HG03045 (cell line): ENCODE data around the gene SCCPDH.
"Not testable (repeated sequence)": the region's sequence is repeated elsewhere in the genome, so short reads cannot be mapped to it uniquely, and the experiment has no call there.

Experiments used
- ATAC-seq: cut with Tn5 transposase; IDR thresholded peaks from one replicate; pipeline ENCODE4 v1.9.1; 2021; ENCODE audit warnings: mild to moderate bottlenecking, moderate library complexity; ENCODE audit not compliant: unreplicated experiment

Gene SCCPDH, protein sequence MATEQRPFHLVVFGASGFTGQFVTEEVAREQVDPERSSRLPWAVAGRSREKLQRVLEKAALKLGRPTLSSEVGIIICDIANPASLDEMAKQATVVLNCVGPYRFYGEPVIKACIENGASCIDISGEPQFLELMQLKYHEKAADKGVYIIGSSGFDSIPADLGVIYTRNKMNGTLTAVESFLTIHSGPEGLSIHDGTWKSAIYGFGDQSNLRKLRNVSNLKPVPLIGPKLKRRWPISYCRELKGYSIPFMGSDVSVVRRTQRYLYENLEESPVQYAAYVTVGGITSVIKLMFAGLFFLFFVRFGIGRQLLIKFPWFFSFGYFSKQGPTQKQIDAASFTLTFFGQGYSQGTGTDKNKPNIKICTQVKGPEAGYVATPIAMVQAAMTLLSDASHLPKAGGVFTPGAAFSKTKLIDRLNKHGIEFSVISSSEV

GRCh38 chr1:246724016-246724730 is at the start of gene SCCPDH:
SCCPDH (plus strand) TSS chr1:246724409; CDS start chr1:246724423, 14 bp downstream.
- ATAC-seq, result peak; percentile 98

- no peak for ATAC-seq
Observed at GRCh38 chr1:246677842-246678241, 46.4 kb upstream of the SCCPDH start.

GRCh38 chr1:246678816-246679793 is 45.1 kb upstream of the SCCPDH start:
- ATAC-seq, result no peak

DNA sequence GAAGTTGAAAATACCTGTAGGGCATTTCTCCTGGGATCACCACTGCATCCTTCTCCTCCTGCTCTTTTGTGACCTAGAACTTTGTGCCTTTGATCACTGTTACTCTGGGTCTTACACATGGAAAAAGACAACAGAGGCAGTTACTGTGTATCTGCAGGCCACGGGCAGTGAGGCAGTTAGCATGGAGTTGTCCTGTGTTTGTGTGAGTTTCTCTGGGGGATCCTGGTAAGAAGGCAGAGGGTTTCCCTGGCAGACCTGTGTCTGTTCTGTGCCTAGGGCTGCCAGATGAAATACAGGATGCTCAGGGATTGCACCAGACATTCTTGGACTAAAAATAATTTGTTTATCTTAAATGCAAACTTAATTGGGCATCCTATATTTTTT is 44.4 kb upstream of the SCCPDH start:
- ATAC-seq, result no peak

DNA sequence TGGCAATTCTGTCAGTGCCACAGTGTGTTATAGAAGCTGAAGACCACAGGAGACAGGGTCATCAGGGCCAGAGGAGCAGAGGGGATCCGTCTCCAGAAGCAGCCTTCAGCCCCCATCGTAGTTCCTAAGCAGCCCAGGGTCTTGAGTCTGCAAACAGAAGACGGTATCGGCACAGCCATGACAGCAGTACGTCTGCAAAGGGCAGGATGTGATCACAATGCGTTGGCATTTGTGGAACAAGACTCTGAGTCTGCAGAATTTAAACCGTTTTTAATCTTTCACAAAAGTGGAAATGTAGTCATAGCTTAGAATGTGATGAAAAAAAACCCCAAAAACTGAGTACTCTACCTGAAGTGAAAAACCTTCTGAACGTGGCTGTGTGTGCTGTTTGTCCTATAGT is 44.0 kb upstream of the SCCPDH start:
- ATAC-seq, result no peak

GRCh38 chr1:246680696-246681130 is 43.5 kb upstream of the SCCPDH start:
- no peak for ATAC-seq

- no peak for ATAC-seq
Observed at GRCh38 chr1:246681900-246682895, 42.0 kb upstream of the SCCPDH start.

DNA sequence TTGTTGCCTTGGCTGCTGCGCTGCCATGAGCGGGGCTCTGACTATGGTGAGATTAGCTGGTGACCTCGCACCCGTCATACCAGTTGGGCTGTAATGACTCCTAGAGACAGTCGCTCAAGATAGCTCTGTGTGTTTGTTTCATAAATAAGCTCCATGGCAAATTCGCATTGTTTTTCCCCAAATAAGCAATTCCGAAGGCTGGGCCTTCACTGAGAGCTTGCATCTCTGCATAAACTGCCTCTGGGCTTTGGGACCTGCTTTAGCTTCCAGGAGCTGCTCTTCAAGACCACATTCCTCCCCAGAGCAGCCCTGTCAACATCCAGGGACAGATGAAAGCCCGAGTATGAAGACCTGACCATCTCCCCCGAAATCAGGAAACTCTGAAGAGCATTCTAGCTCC is 40.7 kb upstream of the SCCPDH start:
- ATAC-seq, result no peak

GRCh38 chr1:246687002-246687401 is 37.2 kb upstream of the SCCPDH start:
- ATAC-seq, result no peak

GRCh38 chr1:246689409-246690008 is 34.7 kb upstream of the SCCPDH start:
- ATAC-seq, result peak; percentile 98

GRCh38 chr1:246690100-246690499 is 34.1 kb upstream of the SCCPDH start:
- no peak for ATAC-seq

- no peak for ATAC-seq
Observed at GRCh38 chr1:246691622-246692495, 32.4 kb upstream of the SCCPDH start.

- ATAC-seq, result not testable (repeated sequence)
Observed at GRCh38 chr1:246694213-246694895, 29.9 kb upstream of the SCCPDH start.

GRCh38 chr1:246695136-246695535 is 29.1 kb upstream of the SCCPDH start:
- ATAC-seq, result no peak

DNA sequence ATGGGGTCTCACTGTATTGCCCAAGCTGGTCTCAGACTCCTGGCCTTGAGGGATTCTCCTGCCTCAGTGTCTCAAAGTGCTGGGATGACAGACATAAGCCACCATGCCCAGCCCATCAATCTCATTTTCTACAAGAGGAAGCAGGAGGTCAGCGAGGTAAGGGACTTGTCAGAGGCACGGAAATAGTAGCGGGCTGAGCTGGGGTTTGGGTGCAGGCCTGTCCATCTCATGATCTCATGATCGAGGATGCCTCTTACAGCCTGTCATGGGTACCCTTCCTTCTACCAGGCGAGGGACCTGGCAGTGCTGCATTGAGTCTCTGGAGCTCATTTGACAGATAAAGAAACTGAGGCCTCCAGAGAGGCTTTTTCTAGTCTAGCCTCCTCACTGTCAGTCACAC is 28.5 kb upstream of the SCCPDH start:
- no peak for ATAC-seq

DNA sequence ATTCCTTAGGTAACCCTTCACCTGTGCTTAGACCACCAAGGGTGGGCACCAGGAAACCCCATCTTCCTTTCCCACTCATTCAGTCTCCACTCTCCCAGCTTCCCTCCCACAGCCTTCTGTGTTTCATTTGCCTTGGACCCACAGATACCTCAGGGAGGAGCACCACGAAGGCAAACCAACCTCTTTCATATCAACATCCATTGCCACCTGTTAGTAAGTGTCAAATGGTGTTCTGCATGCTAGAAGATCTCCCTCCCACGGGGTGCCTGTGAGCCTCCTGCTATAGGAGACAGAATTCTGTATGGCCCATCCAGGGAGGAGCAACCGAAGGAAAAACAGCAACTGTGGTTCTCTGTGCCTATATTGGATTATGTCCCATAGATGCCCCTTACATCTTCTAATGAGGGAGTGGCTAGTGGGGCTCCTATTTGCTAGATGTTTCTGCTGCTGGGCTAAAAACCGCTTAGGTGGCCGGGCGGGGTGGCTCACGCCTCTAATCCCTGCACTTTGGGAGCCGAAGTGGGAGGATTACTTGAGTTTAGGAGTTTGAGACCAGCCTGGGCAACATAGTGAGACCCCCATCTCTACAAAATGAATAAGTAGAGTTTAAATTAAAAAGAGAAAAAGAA is 25.6 kb upstream of the SCCPDH start:
- ATAC-seq, result no peak

DNA sequence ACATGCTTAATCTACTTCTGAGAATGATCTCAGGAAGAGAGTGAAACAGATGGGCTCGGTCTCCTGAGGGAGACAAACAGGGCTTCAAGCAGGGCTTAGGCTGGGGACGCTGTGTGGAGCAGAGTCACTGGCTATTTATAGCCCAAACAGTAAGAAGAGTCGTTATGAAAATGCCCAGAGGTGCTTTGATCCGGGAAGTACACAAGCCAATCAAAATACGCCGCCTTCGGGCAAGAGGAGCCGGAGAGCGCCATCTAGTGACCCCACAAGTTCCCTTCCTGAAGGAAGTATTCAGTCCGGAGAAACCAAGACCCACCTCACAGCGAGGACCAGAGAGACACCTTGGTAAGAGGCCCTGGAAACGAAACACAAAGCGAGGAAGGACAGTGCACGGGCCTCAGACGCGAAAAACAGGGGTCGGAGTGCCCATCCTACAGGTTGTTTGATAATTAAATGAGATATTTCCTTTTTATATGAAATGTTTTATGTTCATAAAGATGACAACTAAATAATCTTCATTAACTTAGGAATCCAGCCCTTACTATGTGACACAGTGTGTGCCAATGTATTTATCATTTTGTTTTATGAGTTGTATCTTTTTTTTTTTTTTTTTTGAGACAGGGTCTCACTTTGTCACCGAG is 25.0 kb upstream of the SCCPDH start:
- peak; percentile 92 for ATAC-seq
